22Rv1 (cell line): Measurements from ENCODE around the gene CARMIL1.

Experiments used
- ZFX ChIP-seq: fragments of 450-650 bp; IDR thresholded peaks from 2 replicates; pipeline ENCODE4 v1.6.1; 2017; ENCODE audit warnings: antibody characterized with exemption, borderline replicate concordance
- TF ChIP-seq, protein P1 (sequence below): fragments of 450-650 bp; IDR thresholded peaks from 2 replicates; pipeline ENCODE4 v1.5.1; 2017; ENCODE audit warnings: mild to moderate bottlenecking

DNA sequence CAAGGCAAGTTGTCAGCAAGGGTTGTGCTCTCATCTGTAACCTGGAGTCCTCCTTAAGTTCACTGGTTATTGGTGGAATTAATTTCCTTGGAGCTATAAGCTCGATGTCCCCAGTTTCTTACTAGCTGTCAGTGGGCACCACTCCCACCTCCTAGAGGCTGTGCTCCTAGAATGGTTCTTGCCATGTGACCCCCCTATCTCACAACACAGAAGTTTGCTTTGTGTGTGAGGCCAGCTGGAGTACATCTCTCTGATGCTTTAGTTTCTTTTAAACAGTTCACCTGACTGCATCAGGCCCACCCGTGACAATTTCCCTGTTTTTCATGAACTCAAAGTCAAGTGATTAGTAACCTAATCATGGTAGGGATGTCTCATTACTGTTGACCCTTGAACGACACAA is 193.7 kb downstream of the CARMIL1 start:
- TF ChIP-seq, protein P1, sequence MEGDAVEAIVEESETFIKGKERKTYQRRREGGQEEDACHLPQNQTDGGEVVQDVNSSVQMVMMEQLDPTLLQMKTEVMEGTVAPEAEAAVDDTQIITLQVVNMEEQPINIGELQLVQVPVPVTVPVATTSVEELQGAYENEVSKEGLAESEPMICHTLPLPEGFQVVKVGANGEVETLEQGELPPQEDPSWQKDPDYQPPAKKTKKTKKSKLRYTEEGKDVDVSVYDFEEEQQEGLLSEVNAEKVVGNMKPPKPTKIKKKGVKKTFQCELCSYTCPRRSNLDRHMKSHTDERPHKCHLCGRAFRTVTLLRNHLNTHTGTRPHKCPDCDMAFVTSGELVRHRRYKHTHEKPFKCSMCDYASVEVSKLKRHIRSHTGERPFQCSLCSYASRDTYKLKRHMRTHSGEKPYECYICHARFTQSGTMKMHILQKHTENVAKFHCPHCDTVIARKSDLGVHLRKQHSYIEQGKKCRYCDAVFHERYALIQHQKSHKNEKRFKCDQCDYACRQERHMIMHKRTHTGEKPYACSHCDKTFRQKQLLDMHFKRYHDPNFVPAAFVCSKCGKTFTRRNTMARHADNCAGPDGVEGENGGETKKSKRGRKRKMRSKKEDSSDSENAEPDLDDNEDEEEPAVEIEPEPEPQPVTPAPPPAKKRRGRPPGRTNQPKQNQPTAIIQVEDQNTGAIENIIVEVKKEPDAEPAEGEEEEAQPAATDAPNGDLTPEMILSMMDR = no peak
- no peak for TF ChIP-seq ZFX
